ENCODE results near the gene SPATA33.
"Not testable (repeated sequence)": the region's sequence is repeated elsewhere in the genome, so short reads cannot be mapped to it uniquely, and the experiment has no call there.

Gene SPATA33

DNA sequence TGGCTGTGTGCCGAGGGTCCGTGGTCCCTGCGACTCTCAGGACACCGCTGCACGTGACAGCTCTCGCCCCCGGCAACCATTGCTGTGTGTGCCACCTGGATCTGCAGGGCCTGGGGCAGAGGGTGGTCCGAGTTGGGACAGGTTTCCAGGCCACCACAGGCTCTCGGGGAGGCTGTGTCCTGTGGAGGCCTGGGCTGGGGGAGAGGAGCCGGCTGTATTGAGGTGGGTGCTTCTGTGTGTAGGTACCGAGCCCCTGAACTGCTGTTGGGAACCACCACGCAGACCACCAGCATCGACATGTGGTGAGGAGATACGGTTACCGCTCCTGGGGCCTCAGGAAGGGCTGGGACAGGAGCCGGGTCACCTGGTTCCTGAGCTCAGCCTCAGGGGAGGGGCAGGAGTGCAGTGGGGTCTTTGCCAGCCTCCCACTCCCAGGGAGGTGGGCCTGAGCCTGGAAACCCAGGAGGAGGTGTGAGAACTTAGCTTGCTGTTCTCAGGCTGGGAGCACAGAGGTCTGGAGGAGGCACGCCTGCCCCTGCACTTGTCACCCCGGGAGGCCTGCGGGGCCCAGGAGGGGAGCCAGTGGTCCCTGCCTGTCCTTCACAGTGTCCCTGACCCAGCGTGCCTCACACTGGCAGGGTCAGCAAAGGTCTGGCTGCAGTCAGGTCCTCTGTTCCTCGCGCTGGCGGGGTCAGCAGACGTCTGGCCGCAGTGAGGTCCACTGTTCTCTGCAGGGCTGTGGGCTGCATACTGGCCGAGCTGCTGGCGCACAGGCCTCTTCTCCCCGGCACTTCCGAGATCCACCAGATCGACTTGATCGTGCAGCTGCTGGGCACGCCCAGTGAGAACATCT is 36.5 kb downstream of the SPATA33 start:
- no peak for DNase-seq (ENCODE audit: low read depth)
- no peak for TF ChIP-seq MYC (IDR thresholded peaks at IDR 0.05; ENCODE audit: low read depth, low read length)
- TF ChIP-seq POLR2A (IDR thresholded peaks at IDR 0.05; ENCODE audit: extremely low read depth, insufficient read length): no peak
- H3K4me3 ChIP-seq (ENCODE audit: low read depth, low read length): no peak overlapping the region

DNA sequence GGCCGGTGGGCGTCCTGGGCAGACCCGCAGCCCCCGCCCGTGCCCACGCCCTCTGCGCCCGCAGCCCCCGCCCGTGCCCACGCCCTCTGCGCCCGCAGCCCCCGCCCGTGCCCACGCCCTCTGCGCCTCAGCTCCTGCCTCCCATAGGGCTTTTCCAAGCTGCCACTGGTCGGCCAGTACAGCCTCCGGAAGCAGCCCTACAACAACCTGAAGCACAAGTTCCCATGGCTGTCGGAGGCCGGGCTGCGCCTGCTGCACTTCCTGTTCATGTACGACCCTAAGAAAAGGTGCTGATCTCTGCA is 37.1 kb downstream of the SPATA33 start:
- not testable (repeated sequence) for DNase-seq (ENCODE audit: low read depth); H3K4me3 ChIP-seq (ENCODE audit: low read depth, low read length)

DNA sequence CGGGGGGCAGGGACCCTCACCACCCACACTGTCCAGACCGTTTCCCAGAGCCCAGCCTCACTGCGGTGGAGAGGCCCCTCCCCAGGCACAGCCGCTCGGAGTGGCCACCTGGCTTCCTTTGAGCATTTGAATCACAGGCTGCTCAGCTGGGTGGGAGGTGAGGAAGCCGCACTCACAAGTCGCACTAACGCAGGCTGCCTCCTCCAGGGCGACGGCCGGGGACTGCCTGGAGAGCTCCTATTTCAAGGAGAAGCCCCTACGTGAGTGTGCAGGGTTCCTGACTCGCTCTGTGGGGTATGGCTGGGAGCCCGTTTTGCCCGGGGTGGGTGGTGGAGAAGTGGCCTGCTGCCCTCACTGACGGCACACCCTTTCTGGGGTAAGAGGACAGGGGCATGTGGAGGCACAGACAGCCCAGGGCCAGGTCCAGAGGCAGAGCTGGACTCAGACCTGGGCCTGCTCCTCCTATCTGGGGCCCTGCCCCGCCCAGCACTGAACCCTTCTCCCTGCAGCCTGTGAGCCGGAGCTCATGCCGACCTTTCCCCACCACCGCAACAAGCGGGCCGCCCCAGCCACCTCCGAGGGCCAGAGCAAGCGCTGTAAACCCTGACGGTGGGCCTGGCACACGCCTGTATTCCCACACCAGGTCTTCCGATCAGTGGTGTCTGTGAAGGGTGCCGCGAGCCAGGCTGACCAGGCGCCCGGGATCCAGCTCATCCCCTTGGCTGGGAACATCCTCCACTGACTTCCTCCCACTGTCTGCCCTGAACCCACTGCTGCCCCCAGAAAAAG is 37.6 kb downstream of the SPATA33 start:
- TF ChIP-seq POLR2A (IDR thresholded peaks at IDR 0.05; ENCODE audit: extremely low read depth, insufficient read length) (no peak), MYC (IDR thresholded peaks at IDR 0.05; ENCODE audit: low read depth, low read length) (no peak)
- TF ChIP-seq, protein P1, sequence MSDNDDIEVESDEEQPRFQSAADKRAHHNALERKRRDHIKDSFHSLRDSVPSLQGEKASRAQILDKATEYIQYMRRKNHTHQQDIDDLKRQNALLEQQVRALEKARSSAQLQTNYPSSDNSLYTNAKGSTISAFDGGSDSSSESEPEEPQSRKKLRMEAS (IDR thresholded peaks at IDR 0.05; ENCODE audit: low read depth, low read length): no peak
- TF ChIP-seq, protein P2, sequence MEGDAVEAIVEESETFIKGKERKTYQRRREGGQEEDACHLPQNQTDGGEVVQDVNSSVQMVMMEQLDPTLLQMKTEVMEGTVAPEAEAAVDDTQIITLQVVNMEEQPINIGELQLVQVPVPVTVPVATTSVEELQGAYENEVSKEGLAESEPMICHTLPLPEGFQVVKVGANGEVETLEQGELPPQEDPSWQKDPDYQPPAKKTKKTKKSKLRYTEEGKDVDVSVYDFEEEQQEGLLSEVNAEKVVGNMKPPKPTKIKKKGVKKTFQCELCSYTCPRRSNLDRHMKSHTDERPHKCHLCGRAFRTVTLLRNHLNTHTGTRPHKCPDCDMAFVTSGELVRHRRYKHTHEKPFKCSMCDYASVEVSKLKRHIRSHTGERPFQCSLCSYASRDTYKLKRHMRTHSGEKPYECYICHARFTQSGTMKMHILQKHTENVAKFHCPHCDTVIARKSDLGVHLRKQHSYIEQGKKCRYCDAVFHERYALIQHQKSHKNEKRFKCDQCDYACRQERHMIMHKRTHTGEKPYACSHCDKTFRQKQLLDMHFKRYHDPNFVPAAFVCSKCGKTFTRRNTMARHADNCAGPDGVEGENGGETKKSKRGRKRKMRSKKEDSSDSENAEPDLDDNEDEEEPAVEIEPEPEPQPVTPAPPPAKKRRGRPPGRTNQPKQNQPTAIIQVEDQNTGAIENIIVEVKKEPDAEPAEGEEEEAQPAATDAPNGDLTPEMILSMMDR (IDR thresholded peaks at IDR 0.05; ENCODE audit: low read depth, low read length): no peak
- DNase-seq (ENCODE audit: low read depth): no peak
- no peak overlapping the region for H3K4me3 ChIP-seq (ENCODE audit: low read depth, low read length)

GRCh38 chr16:89695875-89696669 is 38.4 kb downstream of the SPATA33 start:
- no peak overlapping the region for H3K4me3 ChIP-seq (ENCODE audit: low read depth, low read length)

GRCh38 chr16:89696670-89697128 is 39.1 kb downstream of the SPATA33 start:
- peak; percentile 37 for DNase-seq (ENCODE audit: low read depth)
- no peak overlapping the region for H3K4me3 ChIP-seq (ENCODE audit: low read depth, low read length)
- no peak for TF ChIP-seq MYC (IDR thresholded peaks at IDR 0.05; ENCODE audit: low read depth, low read length)
- TF ChIP-seq POLR2A (IDR thresholded peaks at IDR 0.05; ENCODE audit: extremely low read depth, insufficient read length): no peak
- TF ChIP-seq, protein P2 (IDR thresholded peaks at IDR 0.05; ENCODE audit: low read depth, low read length): no peak
- TF ChIP-seq, protein P1 (IDR thresholded peaks at IDR 0.05; ENCODE audit: low read depth, low read length): no peak

More at GRCh38 chr16:89695875-89696669, 38.4 kb downstream of the SPATA33 start:
- DNase-seq (ENCODE audit: low read depth): peak; percentile 14
- TF ChIP-seq POLR2A (IDR thresholded peaks at IDR 0.05; ENCODE audit: extremely low read depth, insufficient read length) (no peak), MYC (IDR thresholded peaks at IDR 0.05; ENCODE audit: low read depth, low read length) (no peak)
- TF ChIP-seq, protein P2 (IDR thresholded peaks at IDR 0.05; ENCODE audit: low read depth, low read length): no peak
- TF ChIP-seq, protein P1 (IDR thresholded peaks at IDR 0.05; ENCODE audit: low read depth, low read length): no peak

GRCh38 chr16:89697161-89697615 is 39.6 kb downstream of the SPATA33 start:
- DNase-seq (ENCODE audit: low read depth): peak; percentile 14
- TF ChIP-seq, protein P2 (IDR thresholded peaks at IDR 0.05; ENCODE audit: low read depth, low read length): no peak
- no peak for TF ChIP-seq POLR2A (IDR thresholded peaks at IDR 0.05; ENCODE audit: extremely low read depth, insufficient read length)
- TF ChIP-seq, protein P1 (IDR thresholded peaks at IDR 0.05; ENCODE audit: low read depth, low read length): no peak
- no peak for TF ChIP-seq MYC (IDR thresholded peaks at IDR 0.05; ENCODE audit: low read depth, low read length)
- H3K4me3 ChIP-seq (ENCODE audit: low read depth, low read length): no peak overlapping the region

Data from NB4 (cell line).